Epithelial cell of umbilical artery (primary cell): ENCODE results near the gene IL17A. TPM values are rescaled to one million over a fixed set of nuclear protein-coding genes. Genes with fewer than 3 reads are reported as not detected.

Experiments used
- total RNA-seq: library from RNA; depleted of rRNA; stranded (reverse); fragments of >200 nt; gene quantifications from 2 replicates; pipeline ENCODE4 v1.2.3, GENCODE V29; 2014

Gene IL17A
- total RNA-seq: not detected in 2 replicates

GRCh38 chr6:52186075-52186474 lies at the start of gene IL17A:
TSS of gene IL17A (plus strand) at chr6:52186375. CDS start at chr6:52186432, 57 bp downstream.

Other genes starting within 250 kb of the IL17A start
- gene PKHD1, start 98.8 kb upstream of the IL17A start, total RNA-seq: not detected in 2 replicates
- gene IL17F, start 58.1 kb downstream of the IL17A start, total RNA-seq: not detected in 2 replicates
- gene MCM3, start 98.4 kb downstream of the IL17A start, total RNA-seq: 80.6 and 109 TPM in 2 replicates
- 7.5 and 8.4 TPM in 2 replicates for gene PAQR8, start 175.8 kb downstream of the IL17A start, total RNA-seq
- gene EFHC1, start 234.0 kb downstream of the IL17A start, total RNA-seq: 17.9 and 19.2 TPM in 2 replicates